ENCODE data around the gene PEX10. TPM values are rescaled to one million over a fixed set of nuclear protein-coding genes. Genes with fewer than 3 reads are reported as not detected.

PEX10 gene
- polyA plus RNA-seq, 1 donor from 2014 or later = 14.8 TPM

GRCh38 chr1:2397007-2397679 lies 15.2 kb downstream of the PEX10 start:
- Mint-ChIP-seq H3K27ac (peak overlapping the region in 1 of 3 donors; percentile 50), H3K9me3 (no peaks in the 10 kb centered on the region), H3K4me3 (no peak overlapping the region), H3K4me1 (peaks cover 16 to 26% (median 19%) of the 10 kb centered on the region in 3 donors), H3K36me3 (peaks cover 3% of the 10 kb centered on the region), H3K27me3 (no peaks in the 10 kb centered on the region)

GRCh38 chr1:2396476-2396875 lies 15.9 kb downstream of the PEX10 start:
- Mint-ChIP-seq H3K36me3 (peaks cover 2% of the 10 kb centered on the region), H3K27me3 (no peaks in the 10 kb centered on the region), H3K9me3 (no peaks in the 10 kb centered on the region), H3K4me1 (peaks cover 16 to 26% (median 19%) of the 10 kb centered on the region in 3 donors), H3K4me3 (no peak overlapping the region), H3K27ac (no peak overlapping the region)

DNA sequence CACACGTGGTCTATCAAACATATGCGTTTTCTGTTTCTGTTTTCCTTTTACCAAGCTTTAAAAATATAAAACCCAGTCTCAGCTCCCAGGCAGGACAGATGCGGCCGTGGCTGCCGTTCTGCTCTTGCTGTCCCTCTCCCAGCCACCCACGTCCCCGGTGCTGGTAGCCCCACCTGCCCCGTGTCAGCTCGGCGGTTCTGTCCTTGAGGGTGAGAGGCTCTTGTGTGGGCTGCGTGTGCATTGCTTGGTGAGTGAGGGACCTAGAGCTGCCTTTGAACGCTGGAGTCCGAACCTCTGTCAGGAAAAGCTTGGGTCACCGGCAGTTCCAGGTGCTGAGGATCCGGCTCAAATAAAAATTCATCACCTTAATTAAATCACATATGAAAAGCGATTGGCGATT lies 16.3 kb downstream of the PEX10 start:
- Mint-ChIP-seq H3K27me3 (no peaks in the 10 kb centered on the region), H3K9me3 (no peaks in the 10 kb centered on the region), H3K36me3 (peaks cover 2% of the 10 kb centered on the region), H3K4me3 (no peak overlapping the region), H3K4me1 (peaks cover 16 to 26% (median 19%) of the 10 kb centered on the region in 3 donors), H3K27ac (no peak overlapping the region)

GRCh38 chr1:2395245-2395644 lies 17.1 kb downstream of the PEX10 start:
- peak overlapping the region in 2 of 3 donors; percentile 23 to 70 for H3K27ac Mint-ChIP-seq
- no peaks in the 10 kb centered on the region for H3K9me3 Mint-ChIP-seq
- peaks cover 16 to 26% (median 19%) of the 10 kb centered on the region in 3 donors for H3K4me1 Mint-ChIP-seq
- no peaks in the 10 kb centered on the region for H3K27me3 Mint-ChIP-seq
- peaks cover 2% of the 10 kb centered on the region for H3K36me3 Mint-ChIP-seq
- H3K4me3 Mint-ChIP-seq = peak overlapping the region in 3 of 4 donors; percentile 28 to 57 (median 37)

DNA sequence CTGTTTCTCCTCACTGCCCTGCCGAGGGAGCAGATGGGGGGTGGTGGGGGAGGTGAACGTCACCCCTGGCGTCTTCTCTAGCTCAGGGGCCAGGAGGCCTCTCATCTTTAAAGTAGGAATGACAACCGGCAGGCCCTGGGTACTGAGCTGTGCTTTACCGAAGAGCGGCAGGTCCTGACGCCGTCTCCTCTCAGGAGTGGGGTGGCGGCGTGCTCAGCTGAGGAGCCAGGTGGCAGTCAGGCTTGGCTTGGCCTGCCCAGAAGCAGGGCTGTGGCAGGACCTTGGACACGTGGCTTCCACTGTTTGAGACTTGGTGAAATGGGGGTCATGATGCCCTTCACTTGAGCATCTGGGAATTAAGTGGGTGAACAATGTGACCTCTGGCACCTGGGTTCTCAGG lies 17.6 kb downstream of the PEX10 start:
- H3K4me1 Mint-ChIP-seq = peaks cover 16 to 26% (median 19%) of the 10 kb centered on the region in 3 donors

DNA sequence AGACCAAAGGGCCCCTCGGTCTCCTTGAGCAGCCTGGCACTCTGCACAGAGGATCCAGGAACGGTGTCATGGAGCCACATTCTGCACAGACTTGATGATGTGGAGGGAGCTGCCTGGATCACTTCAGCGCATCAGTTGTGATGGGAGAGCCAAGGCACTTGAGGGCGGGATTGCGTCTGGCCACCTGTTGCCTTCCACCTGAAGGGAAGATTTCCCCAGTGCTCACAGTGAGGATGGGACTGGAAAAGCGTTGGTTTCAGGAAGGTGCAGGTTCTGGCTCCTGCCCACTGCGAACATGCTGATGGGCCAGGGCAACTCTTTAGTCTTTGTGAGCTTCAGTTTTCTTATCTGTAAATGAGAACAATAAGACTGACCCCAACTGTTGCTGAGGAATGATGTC lies 18.1 kb downstream of the PEX10 start:
- peaks cover 14 to 26% (median 19%) of the 10 kb centered on the region in 3 donors for H3K4me1 Mint-ChIP-seq
- H3K27me3 Mint-ChIP-seq = no peaks in the 10 kb centered on the region
- no peaks in the 10 kb centered on the region for H3K9me3 Mint-ChIP-seq
- peak overlapping the region in 1 of 4 donors; percentile 89 for H3K4me3 Mint-ChIP-seq
- peak overlapping the region in 2 of 3 donors; percentile 25 to 39 for H3K27ac Mint-ChIP-seq
- peaks cover 2% of the 10 kb centered on the region for H3K36me3 Mint-ChIP-seq

More for the DNA sequence above, 17.6 kb downstream of the PEX10 start:
- H3K27ac Mint-ChIP-seq = peak overlapping the region in 2 of 3 donors; percentile 39 to 70
- no peaks in the 10 kb centered on the region for H3K27me3 Mint-ChIP-seq
- H3K9me3 Mint-ChIP-seq = no peaks in the 10 kb centered on the region
- H3K36me3 Mint-ChIP-seq = peaks cover 2% of the 10 kb centered on the region
- peak overlapping the region in 2 of 4 donors; percentile 57 to 63 for H3K4me3 Mint-ChIP-seq

DNA sequence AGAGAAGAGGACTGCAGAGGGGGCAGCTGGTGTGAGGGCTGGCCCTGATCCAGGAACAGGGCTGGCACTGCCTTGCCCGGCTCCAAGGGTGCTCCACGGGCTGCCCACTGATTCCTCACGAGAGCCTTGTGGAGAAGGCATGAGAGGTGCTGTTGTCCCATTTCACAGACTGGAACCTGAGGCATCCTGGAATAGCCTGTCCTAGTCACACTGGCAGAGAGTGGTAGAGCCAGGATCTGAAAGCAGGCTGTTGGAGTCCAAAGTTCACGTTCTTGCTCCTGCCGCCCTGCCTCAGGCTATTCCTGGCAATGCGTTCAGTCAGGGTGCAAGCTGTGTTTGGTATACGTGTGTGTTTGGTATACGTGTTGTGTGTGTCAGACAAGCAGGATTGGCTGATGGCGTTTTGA lies 18.9 kb downstream of the PEX10 start:
- Mint-ChIP-seq H3K36me3 (no peaks in the 10 kb centered on the region), H3K4me1 (peaks cover 13 to 26% (median 19%) of the 10 kb centered on the region in 3 donors), H3K4me3 (peak overlapping the region; percentile 28 to 95 (median 88)), H3K9me3 (no peaks in the 10 kb centered on the region), H3K27me3 (no peaks in the 10 kb centered on the region), H3K27ac (peak overlapping the region in 1 of 3 donors; percentile 45)

GRCh38 chr1:2392686-2393085 lies 19.7 kb downstream of the PEX10 start:
- peaks cover 18 to 26% (median 24%) of the 10 kb centered on the region in 3 donors for H3K4me1 Mint-ChIP-seq
- H3K9me3 Mint-ChIP-seq = no peaks in the 10 kb centered on the region
- H3K36me3 Mint-ChIP-seq = no peaks in the 10 kb centered on the region
- H3K27ac Mint-ChIP-seq = peak overlapping the region; percentile 66 to 95 (median 78)
- H3K27me3 Mint-ChIP-seq = no peaks in the 10 kb centered on the region
- peak overlapping the region; percentile 86 to 95 (median 88) for H3K4me3 Mint-ChIP-seq

DNA sequence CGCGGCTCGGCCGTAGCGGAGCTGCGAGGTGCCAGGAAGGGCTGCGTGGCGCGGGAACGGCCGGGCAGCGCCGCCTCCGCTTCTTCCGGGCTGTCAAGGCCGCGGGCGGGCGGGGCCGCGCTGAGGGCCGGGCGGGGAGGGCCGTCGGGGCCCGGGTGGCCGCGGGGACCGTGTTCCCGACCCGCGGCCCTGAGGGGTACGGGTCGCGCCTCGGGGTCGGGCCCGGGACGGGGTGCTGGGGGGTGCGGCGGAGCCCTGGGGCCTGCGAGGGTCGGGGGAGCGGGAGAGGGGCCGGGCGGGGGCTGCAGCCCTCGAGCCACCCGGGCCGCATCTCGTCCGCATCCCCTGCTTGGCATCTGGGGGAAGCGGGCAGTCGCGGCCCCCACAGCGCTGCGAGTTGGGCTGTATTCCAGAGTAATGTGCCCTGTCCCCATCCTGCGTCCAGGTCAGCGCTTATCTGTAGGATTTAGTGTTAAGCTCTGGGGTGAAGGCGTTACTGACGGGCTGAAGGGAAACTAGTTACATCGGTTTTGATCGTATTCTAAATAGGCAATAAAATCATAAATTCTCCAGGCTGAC lies 20.3 kb downstream of the PEX10 start:
- H3K27ac Mint-ChIP-seq = peak overlapping the region; percentile 78 to 95 (median 94)
- peak overlapping the region; percentile 88 to 98 (median 94) for H3K4me3 Mint-ChIP-seq
- peaks cover 16 to 27% (median 24%) of the 10 kb centered on the region in 3 donors for H3K4me1 Mint-ChIP-seq
- no peaks in the 10 kb centered on the region for H3K36me3 Mint-ChIP-seq
- H3K9me3 Mint-ChIP-seq = no peaks in the 10 kb centered on the region
- no peaks in the 10 kb centered on the region for H3K27me3 Mint-ChIP-seq

DNA sequence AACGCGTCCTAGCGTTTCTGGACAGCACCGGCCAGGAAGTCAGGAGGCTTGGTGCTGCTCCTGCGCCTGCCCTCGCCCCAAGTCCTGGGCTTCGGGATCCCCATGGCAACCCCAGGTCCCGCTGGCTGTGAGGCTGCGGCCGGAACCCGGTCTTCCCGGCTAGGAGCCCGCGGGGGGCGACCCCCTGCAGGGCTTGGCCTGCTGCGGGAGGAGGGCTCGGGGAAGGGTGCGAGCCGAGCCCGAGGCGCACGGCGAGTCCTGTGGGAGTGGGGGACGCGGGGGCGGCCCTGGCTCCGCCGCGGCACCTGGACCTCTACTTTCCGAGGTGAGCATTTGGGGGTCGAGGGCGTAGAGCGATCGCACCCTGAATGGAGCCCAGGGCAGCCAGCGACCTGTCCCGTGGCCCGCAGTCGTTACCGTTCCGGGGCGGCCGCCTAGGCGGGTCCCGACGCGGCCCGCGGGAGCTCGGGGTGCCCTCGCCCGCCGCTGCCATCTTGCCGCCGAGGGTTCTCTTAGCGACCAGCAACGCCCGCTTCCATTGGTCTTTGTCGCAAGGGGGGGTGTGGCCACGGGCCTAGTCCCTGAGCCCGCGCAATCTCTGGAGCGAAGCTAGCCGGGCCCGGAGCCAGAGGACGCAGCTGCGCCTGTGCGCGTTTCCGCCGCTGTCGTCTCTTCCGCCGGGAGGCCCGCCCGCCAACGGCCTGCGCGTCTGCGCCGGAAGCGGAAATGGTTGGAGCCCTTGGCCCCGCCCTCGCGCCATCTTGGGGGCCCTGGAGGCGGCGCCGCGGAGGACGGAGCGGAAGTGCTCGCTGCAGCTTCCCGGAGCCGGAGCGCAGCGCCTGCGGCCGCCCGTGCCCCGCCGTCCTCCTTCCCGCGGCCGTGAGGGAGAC lies 21.1 kb downstream of the PEX10 start, which contains the start of the genes MORN1 and RER1:
TSS of gene MORN1 (minus strand) at position 514 of the 890 bp plus-strand sequence. CDS start at position 493, 21 bp downstream.
TSS of gene RER1 (plus strand) at position 801 of the 890 bp plus-strand sequence. CDS start 3,950 bp downstream, outside the sequence.
- H3K27me3 Mint-ChIP-seq = no peaks in the 10 kb centered on the region
- H3K9me3 Mint-ChIP-seq = no peaks in the 10 kb centered on the region
- peak within 1 kb of the TSS; percentile 88 to 98 (median 94) for H3K4me3 Mint-ChIP-seq
- peak within 1 kb of the TSS; percentile 78 to 95 (median 94) for H3K27ac Mint-ChIP-seq
- H3K36me3 Mint-ChIP-seq = no peaks in the 10 kb centered on the region
- peaks cover 13 to 24% (median 23%) of the 10 kb centered on the region in 3 donors for H3K4me1 Mint-ChIP-seq

DNA sequence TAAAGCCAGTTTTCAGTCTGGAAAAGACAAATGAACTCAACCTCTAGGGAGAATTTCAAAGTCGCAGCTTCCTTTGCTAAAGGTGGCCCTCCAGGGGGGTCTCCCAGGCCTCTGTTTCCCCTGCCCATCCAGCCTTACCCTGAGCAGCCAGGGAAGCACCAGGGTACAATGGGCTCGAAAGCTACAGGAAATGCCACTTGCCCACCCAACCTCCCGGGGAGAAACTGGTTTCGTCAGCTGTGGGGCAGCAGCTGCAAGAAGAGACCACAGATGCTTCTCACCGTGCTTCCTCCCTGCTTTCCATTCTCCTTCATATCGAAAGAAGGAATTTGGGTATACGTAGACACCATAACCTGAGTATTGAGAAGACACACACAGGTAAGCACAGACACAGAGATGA lies 22.7 kb downstream of the PEX10 start:
- peak overlapping the region in 1 of 3 donors; percentile 88 for H3K27ac Mint-ChIP-seq
- no peaks in the 10 kb centered on the region for H3K36me3 Mint-ChIP-seq
- no peaks in the 10 kb centered on the region for H3K9me3 Mint-ChIP-seq
- H3K27me3 Mint-ChIP-seq = no peaks in the 10 kb centered on the region
- peak overlapping the region; percentile 64 to 94 (median 84) for H3K4me3 Mint-ChIP-seq
- H3K4me1 Mint-ChIP-seq = peaks cover 13 to 22% (median 21%) of the 10 kb centered on the region in 3 donors

GRCh38 chr1:2388004-2388913 lies 24.1 kb downstream of the PEX10 start:
- H3K4me1 Mint-ChIP-seq = peaks cover 13 to 17% (median 14%) of the 10 kb centered on the region in 3 donors
- peak overlapping the region; percentile 90 to 96 (median 94) for H3K27ac Mint-ChIP-seq
- no peaks in the 10 kb centered on the region for H3K27me3 Mint-ChIP-seq
- H3K36me3 Mint-ChIP-seq = peaks cover 2% of the 10 kb centered on the region
- no peaks in the 10 kb centered on the region for H3K9me3 Mint-ChIP-seq
- peak overlapping the region; percentile 83 to 95 (median 93) for H3K4me3 Mint-ChIP-seq

DNA sequence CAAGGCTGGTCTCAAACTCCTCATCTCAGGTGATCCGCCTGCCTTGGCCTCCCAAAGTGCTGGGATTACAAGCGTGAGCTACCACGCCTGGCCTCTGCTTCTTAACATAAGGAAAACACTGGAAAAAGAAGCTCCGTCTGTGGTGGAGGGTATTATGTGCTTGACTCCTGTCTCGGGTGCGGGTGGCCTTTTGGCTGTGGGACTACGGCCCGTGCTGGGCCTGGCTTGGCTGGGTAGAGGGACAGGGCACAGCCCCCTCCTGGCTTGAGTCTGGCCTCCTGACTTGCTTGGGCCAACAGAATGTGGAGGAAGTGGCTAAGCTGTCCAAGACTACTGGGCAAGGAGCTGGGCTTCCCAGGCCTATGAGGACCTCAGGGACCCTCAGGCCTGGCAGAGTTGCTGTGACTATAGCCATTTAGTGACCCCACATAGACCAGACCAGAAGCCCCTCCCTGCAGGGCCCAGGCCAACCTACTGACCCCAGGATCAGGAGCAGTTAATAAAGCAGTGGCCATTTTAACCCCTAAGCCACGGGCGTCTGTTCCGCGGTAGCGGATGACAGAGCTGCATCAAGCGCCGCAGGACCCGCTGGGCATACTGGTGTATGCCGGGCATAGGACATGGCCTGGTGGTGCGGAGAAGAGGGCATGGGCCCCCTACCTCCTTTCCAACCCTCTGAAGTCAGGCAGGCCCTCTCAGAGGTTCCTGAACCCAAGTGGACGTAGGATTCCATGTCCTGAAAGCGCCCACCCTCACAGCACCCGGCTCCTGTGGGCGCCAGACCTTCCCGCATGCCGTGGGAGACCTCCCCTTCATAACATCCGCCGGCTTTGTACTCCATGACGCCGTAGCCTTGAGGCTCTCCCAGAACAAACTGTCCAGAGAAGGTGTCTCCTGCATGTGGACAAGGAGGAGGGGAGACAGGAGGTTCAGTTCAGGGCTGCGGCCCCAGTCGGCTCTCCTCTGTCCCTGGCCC lies 25.4 kb downstream of the PEX10 start:
- H3K36me3 Mint-ChIP-seq = peaks cover 2% of the 10 kb centered on the region
- H3K27ac Mint-ChIP-seq = peak overlapping the region in 2 of 3 donors; percentile 56 to 94
- H3K9me3 Mint-ChIP-seq = no peaks in the 10 kb centered on the region
- peaks cover 4 to 8% (median 5%) of the 10 kb centered on the region in 3 donors for H3K4me1 Mint-ChIP-seq
- peak overlapping the region in 2 of 4 donors; percentile 68 to 83 for H3K4me3 Mint-ChIP-seq
- no peaks in the 10 kb centered on the region for H3K27me3 Mint-ChIP-seq

All from IgD-negative memory B cell (primary cell).